Measurements from ENCODE around the gene ECHS1. TPM values are rescaled to one million over a fixed set of nuclear protein-coding genes. Genes with fewer than 3 reads are reported as not detected.

ECHS1 gene
- total RNA-seq, 2 experiments from 2014 or later = 34.0 to 50.2 TPM

DNA sequence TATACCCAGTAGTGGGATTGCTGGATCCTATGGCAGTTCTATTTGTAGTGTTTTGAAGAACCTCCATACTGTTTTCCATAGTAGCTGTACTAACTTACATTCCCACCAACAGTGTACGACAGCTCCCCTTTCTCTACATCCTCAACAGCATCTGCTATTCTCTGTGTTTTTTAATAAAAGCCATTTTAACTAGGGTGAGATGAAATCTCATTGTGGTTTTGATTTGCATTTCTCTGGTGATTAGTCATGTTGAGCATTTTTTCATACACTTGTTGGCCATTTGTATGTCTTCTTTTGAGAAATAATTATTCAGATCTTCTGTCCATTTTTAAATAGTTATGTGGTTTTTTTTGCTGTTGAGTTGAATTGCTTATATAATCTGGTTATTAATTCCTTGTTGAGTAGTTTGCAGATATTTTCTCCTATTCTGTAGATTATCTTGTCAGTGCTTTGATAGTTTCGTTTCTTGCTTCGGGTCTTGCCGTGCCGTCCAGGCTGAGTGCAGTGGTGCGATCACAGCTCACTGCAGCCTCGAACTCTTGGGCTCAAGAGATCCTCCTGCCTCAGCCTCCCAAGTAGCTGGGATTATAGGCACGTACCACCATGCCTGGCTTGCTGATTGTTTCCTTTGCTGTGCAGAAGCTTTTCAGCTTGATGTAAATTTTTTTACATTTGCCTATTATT lies 32.8 kb upstream of the ECHS1 start:
- peaks cover 75% of the 10 kb centered on the region for H3K36me3 Mint-ChIP-seq
- CTCF ChIA-PET = interaction anchor here (1.8 to 2.7 kb wide), 3 partner anchors 32 to 76 kb away, joined by 4 to 7 read pairs (median 6); no protein-coding TSS in a partner anchor
- peaks cover 22% of the 10 kb centered on the region for H3K9me3 Mint-ChIP-seq (ENCODE audit: low read depth)
- H3K27me3 Mint-ChIP-seq = no peaks in the 10 kb centered on the region
- peaks cover 34% of the 10 kb centered on the region for H3K4me1 Mint-ChIP-seq
- H3K4me3 Mint-ChIP-seq = peak overlapping the region; percentile 11
- no peak for DNase-seq
- no peak for ATAC-seq
- H3K27ac Mint-ChIP-seq = peak overlapping the region; percentile 18

DNA sequence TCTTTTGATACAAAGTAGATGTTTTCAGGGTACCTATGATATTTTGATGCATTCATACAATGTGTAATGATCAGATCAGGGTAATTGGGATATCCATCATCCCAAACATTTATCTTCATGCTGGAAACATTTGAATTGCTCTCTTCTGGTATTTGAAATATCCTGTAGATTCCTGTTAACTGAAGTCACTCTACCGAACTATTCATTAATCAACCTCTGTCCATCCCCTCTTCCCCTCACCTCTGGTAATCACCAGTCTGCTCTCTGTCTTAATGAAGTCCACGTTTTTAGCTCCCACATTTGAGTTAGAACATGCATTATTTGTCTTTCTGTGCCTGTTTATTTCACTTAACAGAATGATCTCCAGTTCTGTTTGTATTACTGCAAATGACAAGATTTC lies 32.1 kb upstream of the ECHS1 start:
- peaks cover 72% of the 10 kb centered on the region for H3K36me3 Mint-ChIP-seq
- no peak overlapping the region for H3K4me3 Mint-ChIP-seq
- peaks cover 40% of the 10 kb centered on the region for H3K4me1 Mint-ChIP-seq
- H3K27me3 Mint-ChIP-seq = no peaks in the 10 kb centered on the region
- H3K9me3 Mint-ChIP-seq (ENCODE audit: low read depth) = peaks cover 16% of the 10 kb centered on the region
- DNase-seq (no peak), ATAC-seq (no peak)
- no peak overlapping the region for H3K27ac Mint-ChIP-seq
- CTCF ChIA-PET = interaction anchor here (1.8 to 2.7 kb wide), 3 partner anchors 33 to 76 kb away, joined by 4 to 7 read pairs (median 6); no protein-coding TSS in a partner anchor

DNA sequence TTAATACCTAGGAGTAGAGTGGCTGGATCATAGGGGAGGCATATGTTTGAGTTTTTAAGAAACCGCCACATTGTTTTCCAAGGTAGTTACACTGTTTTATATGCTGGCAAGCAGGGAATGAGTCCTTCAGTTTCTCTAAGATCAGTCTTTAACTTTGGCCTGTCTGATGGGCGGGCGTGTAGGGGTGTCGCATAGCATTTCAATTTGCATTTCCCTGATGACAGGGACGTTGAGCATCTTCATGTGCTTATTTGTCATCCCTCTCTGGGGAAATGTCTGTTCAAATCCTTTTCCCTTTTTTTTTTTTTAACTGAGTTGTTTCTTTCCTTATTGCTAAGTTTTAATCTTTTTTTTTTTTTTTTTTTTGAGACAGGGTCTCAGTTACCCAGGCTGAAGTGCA lies 30.6 kb upstream of the ECHS1 start:
- no peak overlapping the region for H3K4me3 Mint-ChIP-seq
- DNase-seq (no peak), ATAC-seq (no peak)
- H3K36me3 Mint-ChIP-seq = peaks cover 66% of the 10 kb centered on the region
- H3K4me1 Mint-ChIP-seq = peaks cover 48% of the 10 kb centered on the region
- no peaks in the 10 kb centered on the region for H3K27me3 Mint-ChIP-seq
- CTCF ChIA-PET = no interaction called here
- H3K9me3 Mint-ChIP-seq (ENCODE audit: low read depth) = peaks cover 5% of the 10 kb centered on the region
- no peak overlapping the region for H3K27ac Mint-ChIP-seq

DNA sequence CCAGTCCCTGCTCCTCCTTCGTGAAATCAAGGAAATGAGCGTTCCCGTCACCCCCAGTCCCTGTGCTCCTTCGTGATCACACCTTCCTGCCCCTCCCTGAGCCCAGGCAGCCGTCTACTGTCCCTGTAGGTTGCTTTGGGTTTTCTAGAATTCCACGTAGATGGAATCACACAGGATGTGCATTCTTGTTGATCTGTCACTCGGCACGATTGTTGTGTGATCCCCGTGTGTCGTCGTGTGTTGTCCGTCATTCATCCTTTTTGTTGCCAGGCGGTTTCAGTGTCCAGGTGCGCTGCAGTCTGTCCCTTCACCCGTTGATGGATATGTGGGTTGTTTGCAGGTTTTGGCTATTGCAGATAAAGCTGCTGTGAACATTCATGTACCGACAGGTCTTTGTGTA lies 30.2 kb upstream of the ECHS1 start:
- peaks cover 65% of the 10 kb centered on the region for H3K36me3 Mint-ChIP-seq

DNA sequence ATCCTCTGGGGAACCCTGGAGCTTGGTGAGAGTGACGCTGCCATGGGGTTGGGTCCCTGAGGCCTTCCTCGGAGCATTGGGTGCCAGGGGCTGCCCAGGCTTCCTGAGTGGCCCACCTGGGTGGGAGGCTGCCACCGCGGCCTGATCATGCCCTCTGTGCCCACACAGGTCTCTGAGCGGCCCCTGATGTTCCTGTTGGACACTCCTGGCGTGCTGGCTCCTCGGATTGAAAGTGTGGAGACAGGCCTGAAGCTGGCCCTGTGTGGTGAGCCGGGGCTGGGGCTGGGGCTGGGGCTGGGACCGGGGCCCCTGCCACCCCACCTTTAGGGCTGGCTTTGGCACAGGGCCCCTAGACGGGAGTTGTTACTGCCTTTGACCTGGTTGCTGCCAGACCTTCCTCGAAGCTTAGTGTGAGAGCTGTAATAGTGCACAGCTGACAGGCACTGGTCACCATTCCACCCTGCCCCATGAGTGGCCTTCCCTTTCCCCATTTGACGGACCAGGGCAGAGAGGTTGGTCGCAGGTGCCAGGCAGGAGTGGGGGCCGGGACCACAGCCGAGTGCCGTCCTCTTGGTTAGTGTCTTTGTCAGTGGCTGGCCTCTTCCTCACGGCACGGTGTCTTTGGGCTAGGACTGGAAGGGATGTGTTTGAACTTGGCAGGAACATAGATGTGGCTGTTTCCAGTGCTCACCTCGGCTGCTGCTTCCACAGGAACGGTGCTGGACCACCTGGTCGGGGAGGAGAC lies 29.0 kb upstream of the ECHS1 start:
- DNase-seq (no peak), ATAC-seq (no peak)
- peaks cover 48% of the 10 kb centered on the region for H3K4me1 Mint-ChIP-seq
- CTCF ChIA-PET = interaction anchor here (2.2 kb wide), 1 partner anchor 73 kb away, joined by 12 read pairs; no protein-coding TSS in a partner anchor
- H3K9me3 Mint-ChIP-seq (ENCODE audit: low read depth) = no peaks in the 10 kb centered on the region
- no peaks in the 10 kb centered on the region for H3K27me3 Mint-ChIP-seq
- peaks cover 62% of the 10 kb centered on the region for H3K36me3 Mint-ChIP-seq
- peak overlapping the region; percentile 86 for H3K27ac Mint-ChIP-seq
- H3K4me3 Mint-ChIP-seq = no peak overlapping the region

More for the DNA sequence above, 30.2 kb upstream of the ECHS1 start:
- H3K9me3 Mint-ChIP-seq (ENCODE audit: low read depth) = peaks cover under 1% of the 10 kb centered on the region
- no peaks in the 10 kb centered on the region for H3K27me3 Mint-ChIP-seq
- no peak overlapping the region for H3K4me3 Mint-ChIP-seq
- peaks cover 47% of the 10 kb centered on the region for H3K4me1 Mint-ChIP-seq
- ATAC-seq (no peak), DNase-seq (no peak)
- CTCF ChIA-PET = no interaction called here
- no peak overlapping the region for H3K27ac Mint-ChIP-seq

DNA sequence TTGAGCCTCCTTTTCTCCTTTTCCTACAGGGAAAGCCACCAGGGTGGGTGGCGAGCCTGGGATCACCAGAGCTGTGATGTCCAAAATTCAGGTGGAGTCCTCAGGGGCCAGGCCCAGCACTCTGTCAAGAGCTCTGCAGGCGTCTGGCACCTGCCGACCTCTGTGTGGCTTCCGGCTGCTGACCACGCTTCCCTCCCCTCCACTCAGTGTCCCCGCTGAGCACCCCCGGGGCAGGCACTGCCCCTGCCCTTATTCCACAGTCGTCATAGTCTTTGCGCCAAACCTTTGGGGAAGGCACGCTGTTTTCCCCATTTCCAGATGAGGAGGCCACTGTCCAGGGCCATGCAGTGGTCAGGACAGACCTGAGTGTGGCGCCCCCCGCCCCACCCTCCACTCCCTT lies 28.3 kb upstream of the ECHS1 start:
- Mint-ChIP-seq H3K27me3 (no peaks in the 10 kb centered on the region), H3K36me3 (peaks cover 64% of the 10 kb centered on the region), H3K4me1 (peaks cover 46% of the 10 kb centered on the region), H3K27ac (peak overlapping the region; percentile 86), H3K9me3 (ENCODE audit: low read depth) (no peaks in the 10 kb centered on the region), H3K4me3 (peak overlapping the region; percentile 52)
- DNase-seq (no peak), ATAC-seq (no peak)
- CTCF ChIA-PET = interaction anchor here (0.8 to 2.2 kb wide), 3 partner anchors 9 to 72 kb away, joined by 3 to 12 read pairs (median 4); no protein-coding TSS in a partner anchor

DNA sequence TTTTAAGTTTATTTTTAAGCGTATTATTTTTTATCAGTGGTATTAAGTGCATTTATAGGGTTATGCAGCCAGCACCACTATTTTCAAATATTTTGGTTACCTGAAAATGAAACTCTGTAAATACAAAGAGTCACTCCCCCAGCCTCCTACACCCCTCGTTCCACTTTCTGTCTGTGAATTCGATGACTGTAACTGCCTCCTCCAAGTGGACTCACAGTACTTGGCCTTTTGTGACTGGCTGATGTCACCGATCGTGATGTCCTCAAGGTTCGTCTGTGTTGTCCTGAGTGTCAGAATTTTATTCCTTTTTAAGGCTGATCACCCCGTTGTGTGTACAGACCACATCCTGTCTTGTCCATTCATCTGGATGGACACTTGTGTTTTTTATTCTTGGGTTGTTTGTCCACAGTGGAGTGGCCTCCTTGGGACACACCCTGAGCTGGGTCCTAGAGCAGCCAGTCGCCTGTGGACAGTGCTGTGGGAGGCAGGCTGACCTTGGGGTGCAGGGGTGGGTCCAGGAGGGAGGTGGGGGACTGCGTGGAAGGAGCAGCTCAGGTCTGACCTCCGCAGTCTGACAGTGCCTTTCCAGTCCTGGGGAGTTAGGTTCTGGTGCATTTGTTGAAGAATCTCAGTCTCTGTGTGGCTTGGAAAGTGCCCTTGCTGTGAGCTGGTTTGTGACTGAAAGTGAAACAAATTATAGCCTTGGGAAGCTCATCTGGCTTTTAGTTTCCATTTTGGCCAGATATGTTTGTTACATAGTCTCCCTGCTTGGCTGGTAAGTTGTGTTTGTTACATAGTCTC lies 27.7 kb upstream of the ECHS1 start:
- H3K4me3 Mint-ChIP-seq = peak overlapping the region; percentile 52
- DNase-seq (no peak), ATAC-seq (peak; percentile 89)
- peaks cover 59% of the 10 kb centered on the region for H3K36me3 Mint-ChIP-seq
- peak overlapping the region; percentile 86 for H3K27ac Mint-ChIP-seq
- H3K27me3 Mint-ChIP-seq = no peaks in the 10 kb centered on the region
- CTCF ChIA-PET = interaction anchor here (0.6 to 2.2 kb wide), 4 partner anchors 10 to 123 kb away, joined by 3 to 12 read pairs (median 4); no protein-coding TSS in a partner anchor
- peaks cover 45% of the 10 kb centered on the region for H3K4me1 Mint-ChIP-seq
- H3K9me3 Mint-ChIP-seq (ENCODE audit: low read depth) = no peaks in the 10 kb centered on the region

DNA sequence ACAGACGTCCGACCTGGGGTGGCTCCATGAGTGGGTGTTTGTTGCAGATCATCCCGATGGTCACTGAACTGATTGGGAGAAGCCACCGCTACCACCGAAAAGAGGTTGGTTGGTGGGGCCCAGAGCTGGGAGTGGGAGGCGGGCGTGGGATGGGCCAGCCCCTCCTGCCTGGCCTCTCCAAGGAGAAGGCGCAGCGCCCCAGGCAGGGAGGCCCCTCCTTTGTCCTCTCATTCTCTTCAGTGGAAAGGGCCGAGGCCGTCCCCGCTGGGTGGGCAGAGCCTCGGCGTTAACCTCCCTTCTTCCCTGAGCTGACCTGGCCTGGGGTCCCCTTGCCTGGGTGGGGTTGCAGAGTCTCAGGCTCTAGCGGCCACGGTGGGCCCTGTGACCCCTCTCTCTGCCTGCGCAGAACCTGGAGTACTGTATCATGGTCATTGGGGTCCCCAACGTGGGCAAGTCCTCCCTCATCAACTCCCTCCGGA lies 26.0 kb upstream of the ECHS1 start:
- H3K27ac Mint-ChIP-seq = no peak overlapping the region
- CTCF ChIA-PET = interaction anchor here (0.6 to 0.8 kb wide), 2 partner anchors 17 to 70 kb away, joined by 3 read pairs; no protein-coding TSS in a partner anchor
- H3K4me1 Mint-ChIP-seq = peaks cover 49% of the 10 kb centered on the region
- H3K36me3 Mint-ChIP-seq = peaks cover 49% of the 10 kb centered on the region
- H3K27me3 Mint-ChIP-seq = no peaks in the 10 kb centered on the region
- no peaks in the 10 kb centered on the region for H3K9me3 Mint-ChIP-seq (ENCODE audit: low read depth)
- H3K4me3 Mint-ChIP-seq = no peak overlapping the region
- ATAC-seq (no peak), DNase-seq (no peak)

DNA sequence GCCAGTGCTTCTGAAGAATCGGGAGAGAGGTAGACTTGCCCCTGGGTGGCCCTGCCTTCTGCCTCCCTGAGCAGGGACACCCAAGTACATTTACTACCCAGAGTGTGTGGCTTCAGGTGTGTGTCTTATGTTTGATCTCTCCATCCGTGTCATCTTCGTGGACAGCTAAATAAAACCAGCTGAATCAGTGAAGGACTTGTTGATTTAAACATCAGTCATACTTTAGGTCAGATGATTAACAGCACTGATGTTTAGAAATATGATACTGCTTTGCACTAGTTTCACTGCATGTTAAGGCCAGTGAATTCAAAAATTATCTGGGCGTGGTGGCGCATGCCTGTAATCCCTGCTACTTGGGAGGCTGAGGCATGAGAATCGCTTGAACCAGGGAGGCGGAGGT lies 24.8 kb upstream of the ECHS1 start:
- Mint-ChIP-seq H3K36me3 (peaks cover 42% of the 10 kb centered on the region), H3K9me3 (ENCODE audit: low read depth) (no peaks in the 10 kb centered on the region), H3K4me1 (peaks cover 49% of the 10 kb centered on the region), H3K27me3 (no peaks in the 10 kb centered on the region), H3K4me3 (no peak overlapping the region), H3K27ac (no peak overlapping the region)
- DNase-seq (no peak), ATAC-seq (no peak)
- CTCF ChIA-PET = no interaction called here

DNA sequence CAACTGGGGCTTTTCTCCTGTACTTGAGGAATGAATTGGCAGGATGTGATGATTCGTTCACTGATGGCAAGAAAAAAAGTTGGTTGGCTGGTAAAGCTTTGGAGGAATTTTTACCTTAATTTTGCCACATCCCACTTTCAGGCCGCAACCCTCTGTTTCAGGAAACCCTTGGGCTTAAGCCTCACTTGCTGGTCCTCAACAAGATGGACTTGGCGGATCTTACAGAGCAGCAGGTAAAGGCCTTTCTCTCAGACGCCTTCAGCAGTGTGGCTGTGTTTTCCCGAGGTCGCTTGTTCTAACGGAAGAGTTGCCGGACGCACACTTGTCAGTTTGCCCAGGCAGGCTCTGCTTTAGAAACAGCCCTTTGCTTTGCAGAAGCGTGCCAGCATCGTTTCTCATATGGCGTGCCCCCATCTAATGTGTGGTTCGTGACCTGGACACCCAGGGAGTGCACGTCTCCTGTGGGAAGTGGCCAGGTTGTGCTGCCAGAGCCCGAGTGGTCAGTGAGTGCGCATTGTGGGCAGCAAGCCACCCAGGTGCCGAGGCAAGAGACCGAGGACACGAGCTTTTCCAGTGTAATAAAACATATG lies 23.0 kb upstream of the ECHS1 start:
- CTCF ChIA-PET = no interaction called here
- Mint-ChIP-seq H3K4me3 (peak overlapping the region; percentile 86), H3K27ac (no peak overlapping the region), H3K4me1 (peaks cover 53% of the 10 kb centered on the region), H3K36me3 (peaks cover 33% of the 10 kb centered on the region), H3K27me3 (no peaks in the 10 kb centered on the region), H3K9me3 (ENCODE audit: low read depth) (no peaks in the 10 kb centered on the region)
- DNase-seq = no peak
- no peak for ATAC-seq

DNA sequence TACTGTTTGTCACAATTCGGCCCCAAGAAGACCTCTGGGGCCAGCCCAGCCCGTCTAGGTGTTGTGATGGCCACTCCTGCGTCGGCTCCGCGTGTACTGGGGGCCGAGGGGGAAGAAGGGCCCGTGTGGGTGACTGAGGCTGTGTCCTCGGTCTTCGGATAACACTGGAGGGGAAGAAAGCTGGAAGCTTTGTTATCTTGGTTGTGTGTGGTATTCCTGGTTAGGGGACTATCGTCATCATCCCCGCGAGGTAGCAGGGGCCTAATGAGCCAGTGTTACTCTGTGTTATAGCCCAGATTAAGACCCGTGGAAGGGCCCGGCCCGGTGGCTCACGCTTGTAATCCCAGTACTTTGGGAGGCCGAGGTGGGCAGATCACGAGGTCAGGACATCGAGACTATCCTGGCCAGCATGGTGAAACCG lies 21.7 kb upstream of the ECHS1 start:
- ATAC-seq = no peak
- Mint-ChIP-seq H3K27me3 (no peaks in the 10 kb centered on the region), H3K4me3 (peak overlapping the region; percentile 86), H3K36me3 (peaks cover 28% of the 10 kb centered on the region), H3K4me1 (peaks cover 55% of the 10 kb centered on the region), H3K9me3 (ENCODE audit: low read depth) (no peaks in the 10 kb centered on the region), H3K27ac (peak overlapping the region; percentile 89)
- DNase-seq = no peak
- CTCF ChIA-PET = no interaction called here

DNA sequence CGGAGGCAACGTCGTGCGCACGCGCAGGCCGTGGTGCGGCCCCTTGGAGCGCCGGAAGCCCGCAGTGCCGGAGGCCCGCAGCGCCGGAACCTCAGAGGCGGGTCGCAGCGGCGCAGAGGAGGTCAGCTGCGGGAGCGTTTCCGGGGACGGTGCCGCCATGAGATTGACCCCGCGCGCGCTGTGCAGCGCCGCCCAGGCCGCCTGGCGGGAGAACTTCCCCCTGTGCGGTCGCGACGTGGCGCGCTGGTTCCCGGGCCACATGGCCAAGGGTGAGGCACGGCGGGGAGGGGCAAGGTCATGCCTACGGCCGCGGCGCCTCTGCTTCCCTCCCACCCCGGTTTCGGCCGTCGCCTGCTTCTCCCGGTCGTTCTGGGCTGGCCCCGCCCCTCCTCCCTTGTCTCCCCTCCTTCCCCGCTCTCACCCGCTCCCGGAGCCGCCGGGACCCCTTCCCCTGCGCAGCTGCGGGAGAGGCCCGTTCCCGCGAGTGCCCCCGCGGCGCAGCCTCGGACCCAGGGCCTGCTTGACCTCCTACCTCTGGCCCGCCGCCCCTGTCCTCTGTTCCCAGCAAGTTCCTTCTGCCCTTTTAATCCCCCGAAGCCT lies 21.0 kb upstream of the ECHS1 start, which contains the start of gene MTG1:
Gene MTG1 (plus strand): TSS at position 94 of the 600 bp plus-strand sequence. CDS start 64 bp downstream, at position 158.
- no peaks in the 10 kb centered on the region for H3K9me3 Mint-ChIP-seq (ENCODE audit: low read depth)
- CTCF ChIA-PET = no interaction called here
- DNase-seq = peak; percentile 95

More for the DNA sequence above, 21.0 kb upstream of the ECHS1 start, which contains the start of gene MTG1:
- Mint-ChIP-seq H3K4me3 (peak within 1 kb of the TSS; percentile 86), H3K4me1 (peaks cover 53% of the 10 kb centered on the region), H3K36me3 (peaks cover 23% of the 10 kb centered on the region), H3K27me3 (no peaks in the 10 kb centered on the region), H3K27ac (peak within 1 kb of the TSS; percentile 89)
- peak; percentile 81 for ATAC-seq

Data from activated CD8-positive, alpha-beta memory T cell treated with anti-CD3 and anti-CD28 coated beads, Interleukin-2, amount 10 ng/mL, durations not matched to agents 7 days and 5 days (primary cell).